ENCODE measurements around the gene C3orf33.

C3orf33 gene

GRCh38 chr3:155780291-155780690 is 25.8 kb downstream of the C3orf33 start:
- H3K36me3 ChIP-seq (ENCODE audit: control insufficient read depth, insufficient read depth, low read length): no peaks in the 10 kb centered on the region
- no peaks in the 10 kb centered on the region for H3K9me3 ChIP-seq (ENCODE audit: control insufficient read depth, insufficient read depth, low read length)
- H3K4me3 ChIP-seq (ENCODE audit: low read depth, low read length): no peak overlapping the region
- no peaks in the 10 kb centered on the region for H3K4me1 ChIP-seq (ENCODE audit: control insufficient read depth, insufficient read depth, low read length)
- no peaks in the 10 kb centered on the region for H3K27me3 ChIP-seq (ENCODE audit: control insufficient read depth, insufficient read depth, low read length)
- no peak overlapping the region for H3K9ac ChIP-seq (ENCODE audit: low read depth, low read length)

- H3K36me3 ChIP-seq (ENCODE audit: control insufficient read depth, insufficient read depth, low read length): no peaks in the 10 kb centered on the region
- H3K4me3 ChIP-seq (ENCODE audit: low read depth, low read length): no peak overlapping the region
- no peaks in the 10 kb centered on the region for H3K27me3 ChIP-seq (ENCODE audit: control insufficient read depth, insufficient read depth, low read length)
- no peak overlapping the region for H3K9ac ChIP-seq (ENCODE audit: low read depth, low read length)
- no peaks in the 10 kb centered on the region for H3K9me3 ChIP-seq (ENCODE audit: control insufficient read depth, insufficient read depth, low read length)
- H3K4me1 ChIP-seq (ENCODE audit: control insufficient read depth, insufficient read depth, low read length): no peaks in the 10 kb centered on the region
Measured at GRCh38 chr3:155778462-155778861, 27.6 kb downstream of the C3orf33 start.

GRCh38 chr3:155772801-155773200 is 33.3 kb downstream of the C3orf33 start:
- H3K4me3 ChIP-seq (ENCODE audit: low read depth, low read length): no peak overlapping the region
- H3K36me3 ChIP-seq (ENCODE audit: control insufficient read depth, insufficient read depth, low read length): no peaks in the 10 kb centered on the region
- H3K27me3 ChIP-seq (ENCODE audit: control insufficient read depth, insufficient read depth, low read length): no peaks in the 10 kb centered on the region
- H3K9ac ChIP-seq (ENCODE audit: low read depth, low read length): no peak overlapping the region
- peaks cover 3% of the 10 kb centered on the region for H3K9me3 ChIP-seq (ENCODE audit: control insufficient read depth, insufficient read depth, low read length)
- H3K4me1 ChIP-seq (ENCODE audit: control insufficient read depth, insufficient read depth, low read length): no peaks in the 10 kb centered on the region

GRCh38 chr3:155771126-155771525 is 35.0 kb downstream of the C3orf33 start:
- H3K4me3 ChIP-seq (ENCODE audit: low read depth, low read length): no peak overlapping the region
- no peaks in the 10 kb centered on the region for H3K27me3 ChIP-seq (ENCODE audit: control insufficient read depth, insufficient read depth, low read length)
- H3K9me3 ChIP-seq (ENCODE audit: control insufficient read depth, insufficient read depth, low read length): peaks cover 3% of the 10 kb centered on the region
- H3K9ac ChIP-seq (ENCODE audit: low read depth, low read length): no peak overlapping the region
- H3K4me1 ChIP-seq (ENCODE audit: control insufficient read depth, insufficient read depth, low read length): no peaks in the 10 kb centered on the region
- no peaks in the 10 kb centered on the region for H3K36me3 ChIP-seq (ENCODE audit: control insufficient read depth, insufficient read depth, low read length)

DNA sequence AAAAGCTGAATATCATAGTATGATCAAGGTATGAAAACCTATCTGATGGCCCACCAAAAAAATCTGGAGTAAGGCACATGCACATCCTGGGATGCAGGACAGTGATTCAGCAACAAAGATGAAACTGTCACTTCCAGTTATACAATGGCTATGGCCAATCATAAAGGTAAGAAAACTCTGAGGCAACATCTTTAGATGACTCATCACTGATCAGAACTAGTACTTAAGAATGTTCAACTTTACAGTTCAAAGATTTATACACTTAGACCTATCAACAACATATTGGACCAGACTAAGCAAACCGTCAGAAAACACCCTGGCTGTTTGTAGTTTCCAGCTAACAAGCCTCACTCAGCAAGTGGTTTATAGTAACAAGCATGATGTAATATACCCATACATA is 39.9 kb downstream of the C3orf33 start:
- Histone ChIP-seq H3K4me3 (ENCODE audit: low read depth, low read length) (no peak overlapping the region), H3K27me3 (ENCODE audit: control insufficient read depth, insufficient read depth, low read length) (no peaks in the 10 kb centered on the region), H3K4me1 (ENCODE audit: control insufficient read depth, insufficient read depth, low read length) (no peaks in the 10 kb centered on the region), H3K36me3 (ENCODE audit: control insufficient read depth, insufficient read depth, low read length) (no peaks in the 10 kb centered on the region), H3K9ac (ENCODE audit: low read depth, low read length) (no peak overlapping the region), H3K9me3 (ENCODE audit: control insufficient read depth, insufficient read depth, low read length) (peaks cover 3% of the 10 kb centered on the region)

- Histone ChIP-seq H3K36me3 (ENCODE audit: control insufficient read depth, insufficient read depth, low read length) (no peaks in the 10 kb centered on the region), H3K4me1 (ENCODE audit: control insufficient read depth, insufficient read depth, low read length) (no peaks in the 10 kb centered on the region), H3K9me3 (ENCODE audit: control insufficient read depth, insufficient read depth, low read length) (no peaks in the 10 kb centered on the region), H3K4me3 (ENCODE audit: low read depth, low read length) (no peak overlapping the region), H3K9ac (ENCODE audit: low read depth, low read length) (no peak overlapping the region), H3K27me3 (ENCODE audit: control insufficient read depth, insufficient read depth, low read length) (no peaks in the 10 kb centered on the region)
Measured at GRCh38 chr3:155763870-155764463, 42.1 kb downstream of the C3orf33 start.

DNA sequence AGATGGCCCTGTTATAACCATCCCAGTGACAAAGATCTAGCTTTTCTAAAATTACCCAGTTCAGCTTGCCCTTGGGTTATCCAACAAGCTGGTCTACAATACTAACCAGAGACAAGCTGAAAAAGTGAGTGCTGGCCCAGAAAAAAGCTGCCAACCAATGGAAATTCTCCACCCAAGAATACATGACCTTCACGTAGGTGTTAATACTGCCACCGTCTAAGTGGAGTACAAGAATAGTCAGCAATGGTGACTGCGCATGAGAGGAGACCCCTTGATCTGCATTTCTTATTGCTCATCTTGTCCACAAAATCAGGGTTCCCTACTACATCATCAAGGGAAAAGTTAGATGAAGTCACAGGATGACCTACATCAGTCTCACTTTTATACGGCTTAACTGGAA is 45.4 kb downstream of the C3orf33 start:
- no peaks in the 10 kb centered on the region for H3K4me1 ChIP-seq (ENCODE audit: control insufficient read depth, insufficient read depth, low read length)
- no peaks in the 10 kb centered on the region for H3K36me3 ChIP-seq (ENCODE audit: control insufficient read depth, insufficient read depth, low read length)
- no peaks in the 10 kb centered on the region for H3K27me3 ChIP-seq (ENCODE audit: control insufficient read depth, insufficient read depth, low read length)
- no peaks in the 10 kb centered on the region for H3K9me3 ChIP-seq (ENCODE audit: control insufficient read depth, insufficient read depth, low read length)
- no peak overlapping the region for H3K9ac ChIP-seq (ENCODE audit: low read depth, low read length)
- no peak overlapping the region for H3K4me3 ChIP-seq (ENCODE audit: low read depth, low read length)

DNA sequence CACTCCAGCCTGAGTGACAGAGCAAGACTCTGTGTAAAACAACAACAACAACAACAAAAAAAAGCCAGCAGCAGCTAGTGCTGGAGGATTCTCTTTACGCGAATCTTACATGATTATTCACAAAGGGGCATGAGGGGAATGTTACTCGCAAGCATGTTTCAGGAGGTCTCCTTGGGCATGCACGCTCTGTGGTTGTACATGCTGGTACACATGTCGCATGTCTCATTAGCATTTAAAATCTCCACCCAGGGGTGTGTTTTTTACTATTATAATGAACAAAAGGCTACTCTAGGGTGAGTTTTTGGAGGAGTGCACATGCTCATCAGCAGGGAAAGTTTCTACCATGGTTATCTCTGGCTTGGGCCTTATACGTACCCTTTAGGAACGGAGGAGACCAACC is 48.5 kb downstream of the C3orf33 start:
- no peaks in the 10 kb centered on the region for H3K9me3 ChIP-seq (ENCODE audit: control insufficient read depth, insufficient read depth, low read length)
- H3K4me1 ChIP-seq (ENCODE audit: control insufficient read depth, insufficient read depth, low read length): no peaks in the 10 kb centered on the region
- no peak overlapping the region for H3K4me3 ChIP-seq (ENCODE audit: low read depth, low read length)
- no peak overlapping the region for H3K9ac ChIP-seq (ENCODE audit: low read depth, low read length)
- no peaks in the 10 kb centered on the region for H3K27me3 ChIP-seq (ENCODE audit: control insufficient read depth, insufficient read depth, low read length)
- H3K36me3 ChIP-seq (ENCODE audit: control insufficient read depth, insufficient read depth, low read length): no peaks in the 10 kb centered on the region

DNA sequence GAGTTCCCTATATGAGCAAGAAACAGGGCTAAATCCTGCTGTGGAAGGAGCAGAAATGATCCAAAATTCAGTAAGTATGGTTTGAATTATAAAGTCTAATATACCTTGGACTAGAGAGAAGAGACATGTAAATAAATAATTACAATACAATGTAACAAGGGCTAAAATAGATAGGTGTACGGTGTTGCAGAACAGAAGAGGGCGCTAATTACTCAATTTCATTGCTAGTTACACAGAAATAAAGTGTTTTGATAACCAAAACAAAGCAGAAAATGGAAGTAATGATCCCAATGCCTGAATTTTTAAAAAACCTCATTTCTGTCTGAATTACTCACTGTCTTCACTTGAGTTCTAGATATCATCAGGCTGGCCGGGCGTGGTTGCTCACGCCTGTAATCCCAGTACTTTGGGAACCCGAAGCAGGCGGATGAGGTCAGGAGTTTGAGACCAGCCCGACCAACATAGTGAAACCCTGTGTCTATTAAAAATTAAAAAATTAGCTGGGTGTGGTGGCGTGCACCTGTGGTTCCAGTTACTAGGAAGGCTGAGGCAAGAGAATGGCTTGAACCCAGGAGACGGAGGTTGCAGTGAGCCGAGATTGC is 52.9 kb downstream of the C3orf33 start:
- Histone ChIP-seq H3K4me3 (ENCODE audit: low read depth, low read length) (no peak overlapping the region), H3K9ac (ENCODE audit: low read depth, low read length) (no peak overlapping the region), H3K36me3 (ENCODE audit: control insufficient read depth, insufficient read depth, low read length) (no peaks in the 10 kb centered on the region), H3K9me3 (ENCODE audit: control insufficient read depth, insufficient read depth, low read length) (no peaks in the 10 kb centered on the region), H3K27me3 (ENCODE audit: control insufficient read depth, insufficient read depth, low read length) (no peaks in the 10 kb centered on the region), H3K4me1 (ENCODE audit: control insufficient read depth, insufficient read depth, low read length) (peaks cover 18% of the 10 kb centered on the region)

DNA sequence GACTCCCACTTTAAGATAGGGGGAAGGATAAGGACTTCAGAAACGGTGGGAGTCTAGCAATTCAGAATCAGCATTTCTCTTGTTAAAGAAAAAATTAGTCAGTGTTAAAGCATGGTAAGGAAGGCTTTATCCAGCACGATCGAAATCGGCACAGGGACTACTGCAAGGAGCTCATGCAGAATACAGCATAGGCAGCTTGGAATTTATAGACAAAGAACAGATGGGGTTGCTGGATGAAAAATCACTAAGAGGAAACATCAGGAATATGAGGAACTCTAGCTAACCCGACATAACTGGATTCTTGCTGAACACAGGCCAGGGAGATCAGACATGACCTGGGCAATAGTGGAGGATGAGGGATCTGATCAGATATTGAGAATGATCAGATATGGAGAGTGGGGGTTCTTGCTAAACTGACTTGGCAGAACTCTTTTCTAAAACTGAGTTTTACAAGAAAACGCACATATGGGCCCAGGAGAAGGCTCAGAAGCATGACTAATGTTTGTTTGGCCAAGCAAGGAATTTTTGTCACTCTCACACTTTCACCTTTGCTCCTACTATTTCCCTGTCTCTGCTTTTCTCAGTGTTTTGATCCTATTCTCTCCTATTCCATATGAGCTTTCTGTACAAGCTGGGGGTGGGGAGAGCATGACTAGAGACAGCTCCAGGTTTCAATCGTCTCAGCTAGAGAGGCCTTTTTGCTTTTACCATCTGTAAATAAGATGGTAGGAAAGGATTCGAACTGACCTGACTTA is 57.3 kb downstream of the C3orf33 start:
- no peak overlapping the region for H3K4me3 ChIP-seq (ENCODE audit: low read depth, low read length)
- H3K36me3 ChIP-seq (ENCODE audit: control insufficient read depth, insufficient read depth, low read length): no peaks in the 10 kb centered on the region
- H3K4me1 ChIP-seq (ENCODE audit: control insufficient read depth, insufficient read depth, low read length): peaks cover 31% of the 10 kb centered on the region
- H3K9ac ChIP-seq (ENCODE audit: low read depth, low read length): no peak overlapping the region
- H3K27me3 ChIP-seq (ENCODE audit: control insufficient read depth, insufficient read depth, low read length): no peaks in the 10 kb centered on the region
- no peaks in the 10 kb centered on the region for H3K9me3 ChIP-seq (ENCODE audit: control insufficient read depth, insufficient read depth, low read length)

GRCh38 chr3:155747946-155748290 is 58.2 kb downstream of the C3orf33 start:
- no peaks in the 10 kb centered on the region for H3K36me3 ChIP-seq (ENCODE audit: control insufficient read depth, insufficient read depth, low read length)
- H3K4me1 ChIP-seq (ENCODE audit: control insufficient read depth, insufficient read depth, low read length): peaks cover 31% of the 10 kb centered on the region
- H3K9ac ChIP-seq (ENCODE audit: low read depth, low read length): no peak overlapping the region
- H3K27me3 ChIP-seq (ENCODE audit: control insufficient read depth, insufficient read depth, low read length): peaks cover 2% of the 10 kb centered on the region
- no peak overlapping the region for H3K4me3 ChIP-seq (ENCODE audit: low read depth, low read length)
- no peaks in the 10 kb centered on the region for H3K9me3 ChIP-seq (ENCODE audit: control insufficient read depth, insufficient read depth, low read length)

GRCh38 chr3:155747286-155747945 is 58.7 kb downstream of the C3orf33 start:
- peaks cover 31% of the 10 kb centered on the region for H3K4me1 ChIP-seq (ENCODE audit: control insufficient read depth, insufficient read depth, low read length)
- H3K27me3 ChIP-seq (ENCODE audit: control insufficient read depth, insufficient read depth, low read length): peaks cover 2% of the 10 kb centered on the region
- H3K9me3 ChIP-seq (ENCODE audit: control insufficient read depth, insufficient read depth, low read length): no peaks in the 10 kb centered on the region
- no peak overlapping the region for H3K9ac ChIP-seq (ENCODE audit: low read depth, low read length)
- no peaks in the 10 kb centered on the region for H3K36me3 ChIP-seq (ENCODE audit: control insufficient read depth, insufficient read depth, low read length)
- no peak overlapping the region for H3K4me3 ChIP-seq (ENCODE audit: low read depth, low read length)

Data from iPS-15b (cell line).